ENCODE measurements around the gene BECN2.

DNA sequence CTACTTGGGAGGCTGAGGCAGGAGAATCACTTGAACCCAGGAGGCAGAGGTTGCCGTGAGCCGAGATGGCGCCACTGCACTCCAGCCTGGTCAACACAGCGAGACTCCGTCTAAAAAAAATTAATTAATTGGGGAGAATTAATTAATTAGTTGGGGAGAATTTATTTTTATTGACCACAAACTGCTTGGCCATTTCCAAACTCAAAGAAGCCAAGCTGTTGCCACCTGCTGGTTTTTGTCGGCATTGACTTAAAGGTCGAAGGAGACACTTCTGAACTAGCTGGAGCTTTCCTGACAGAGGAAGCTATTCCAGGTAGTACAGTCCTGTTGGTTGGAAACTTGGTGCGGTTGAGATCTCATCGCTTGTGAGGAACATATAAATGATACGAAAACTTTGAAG is 28.2 kb downstream of the BECN2 start:
- TF ChIP-seq, protein P1, sequence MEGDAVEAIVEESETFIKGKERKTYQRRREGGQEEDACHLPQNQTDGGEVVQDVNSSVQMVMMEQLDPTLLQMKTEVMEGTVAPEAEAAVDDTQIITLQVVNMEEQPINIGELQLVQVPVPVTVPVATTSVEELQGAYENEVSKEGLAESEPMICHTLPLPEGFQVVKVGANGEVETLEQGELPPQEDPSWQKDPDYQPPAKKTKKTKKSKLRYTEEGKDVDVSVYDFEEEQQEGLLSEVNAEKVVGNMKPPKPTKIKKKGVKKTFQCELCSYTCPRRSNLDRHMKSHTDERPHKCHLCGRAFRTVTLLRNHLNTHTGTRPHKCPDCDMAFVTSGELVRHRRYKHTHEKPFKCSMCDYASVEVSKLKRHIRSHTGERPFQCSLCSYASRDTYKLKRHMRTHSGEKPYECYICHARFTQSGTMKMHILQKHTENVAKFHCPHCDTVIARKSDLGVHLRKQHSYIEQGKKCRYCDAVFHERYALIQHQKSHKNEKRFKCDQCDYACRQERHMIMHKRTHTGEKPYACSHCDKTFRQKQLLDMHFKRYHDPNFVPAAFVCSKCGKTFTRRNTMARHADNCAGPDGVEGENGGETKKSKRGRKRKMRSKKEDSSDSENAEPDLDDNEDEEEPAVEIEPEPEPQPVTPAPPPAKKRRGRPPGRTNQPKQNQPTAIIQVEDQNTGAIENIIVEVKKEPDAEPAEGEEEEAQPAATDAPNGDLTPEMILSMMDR (IDR thresholded peaks at IDR 0.05): peak; percentile 44 to 61 (median 50)
- TF ChIP-seq POLR2A (IDR thresholded peaks at IDR 0.05): no peak

All from right lobe of liver (tissue), 4 donors.